Stimulated activated CD8-positive, alpha-beta memory T cell treated with anti-CD3 and anti-CD28 coated beads, Interleukin-7, amount 100 ng/mL, for 48 hours (primary cell): ENCODE results near the gene CAMSAP3.

Experiments
- DNase-seq, 2 donors: peaks; one replicate each; pipeline ENCODE4 v3.0.0-alpha.2; 2020; ENCODE audit warnings: low read depth in 1 of 2; ENCODE audit errors: extremely low read depth in 1 of 2

CAMSAP3 gene

DNA sequence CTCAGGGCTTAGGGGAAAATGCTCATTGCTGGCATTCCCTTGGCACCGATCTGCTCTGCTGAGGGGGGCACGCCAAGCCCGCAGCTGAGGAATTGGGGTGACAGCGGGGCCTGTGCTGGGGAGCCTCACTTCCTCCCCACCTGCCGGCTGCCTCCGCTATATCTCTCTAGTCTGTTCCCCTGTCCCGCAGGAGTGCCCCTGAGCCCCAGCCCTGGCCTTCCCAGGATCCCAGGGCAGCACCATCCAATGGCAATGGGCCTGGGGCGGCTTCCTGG is 50.7 kb downstream of the CAMSAP3 start:
- DNase-seq = no peak

DNA sequence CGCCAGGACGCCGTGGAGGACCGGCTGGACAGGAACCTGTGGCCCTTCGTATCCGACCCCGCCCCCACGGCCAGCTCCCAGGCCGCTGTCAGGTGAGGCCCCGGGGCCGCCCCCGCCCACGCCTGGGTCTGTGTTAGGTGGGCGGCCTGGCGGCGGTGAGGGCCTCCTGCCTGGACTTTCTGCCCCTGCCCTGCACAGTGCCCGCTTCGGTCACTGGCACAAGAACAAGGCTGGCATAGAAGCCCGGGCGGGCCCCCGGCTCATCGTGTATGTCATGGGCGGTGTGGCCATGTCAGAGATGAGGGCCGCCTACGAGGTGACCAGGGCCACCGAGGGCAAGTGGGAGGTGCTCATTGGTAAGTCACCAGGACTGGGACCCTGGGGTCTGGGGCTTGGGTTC is 51.5 kb downstream of the CAMSAP3 start:
- no peak for DNase-seq

GRCh38 chr19:7648265-7649014 is 52.8 kb downstream of the CAMSAP3 start:
- no peak for DNase-seq

GRCh38 chr19:7650148-7650547 is 54.5 kb downstream of the CAMSAP3 start:
- no peak for DNase-seq

DNA sequence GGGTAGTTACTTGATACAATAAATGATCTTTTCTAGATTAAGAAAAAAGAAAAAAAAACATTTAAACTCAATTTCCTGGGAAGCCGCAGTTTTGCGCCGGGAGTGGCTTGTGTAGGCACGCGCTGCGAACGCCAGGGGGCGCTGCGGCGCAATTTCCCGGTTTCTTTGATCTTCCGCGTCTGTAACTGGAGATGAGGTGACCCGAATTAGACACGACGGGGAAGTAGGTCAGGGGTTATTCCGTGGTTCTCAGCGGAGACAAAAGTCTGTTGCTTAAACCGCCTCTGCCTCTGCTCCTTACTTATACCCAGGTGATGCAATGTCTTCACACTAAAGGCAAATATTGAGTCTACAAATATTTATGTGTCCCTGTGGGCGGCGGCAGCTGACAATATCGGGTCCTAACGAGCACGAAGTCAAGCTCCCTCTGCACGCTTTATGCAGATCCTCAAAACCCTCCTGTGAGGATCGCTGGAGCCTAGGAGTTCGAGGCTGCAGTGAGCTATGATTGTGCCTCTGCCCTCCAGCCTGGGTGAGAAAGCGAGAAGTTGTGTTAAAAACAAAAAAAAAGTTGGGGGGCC is 56.5 kb downstream of the CAMSAP3 start:
- peak in 1 of 2 donors; percentile 53 for DNase-seq

DNA sequence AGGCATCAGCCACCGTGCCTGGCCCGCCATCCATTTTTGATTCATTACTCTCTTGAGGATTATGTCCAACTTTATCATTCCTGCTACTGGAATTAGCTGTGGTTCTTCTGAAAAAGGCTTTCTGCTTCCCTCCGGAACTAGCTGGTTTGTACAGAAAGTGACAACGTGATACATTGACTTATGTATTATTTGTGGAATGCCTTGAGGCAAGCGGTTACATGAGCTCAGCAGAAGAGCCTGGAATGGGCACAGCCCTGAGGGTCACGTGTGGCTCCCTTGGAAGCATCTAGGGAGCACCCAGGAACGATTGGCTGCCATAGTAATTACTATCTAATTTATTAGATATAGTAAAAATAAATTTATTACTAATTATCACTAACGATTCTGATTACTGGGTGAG is 58.7 kb downstream of the CAMSAP3 start:
- no peak for DNase-seq

DNA sequence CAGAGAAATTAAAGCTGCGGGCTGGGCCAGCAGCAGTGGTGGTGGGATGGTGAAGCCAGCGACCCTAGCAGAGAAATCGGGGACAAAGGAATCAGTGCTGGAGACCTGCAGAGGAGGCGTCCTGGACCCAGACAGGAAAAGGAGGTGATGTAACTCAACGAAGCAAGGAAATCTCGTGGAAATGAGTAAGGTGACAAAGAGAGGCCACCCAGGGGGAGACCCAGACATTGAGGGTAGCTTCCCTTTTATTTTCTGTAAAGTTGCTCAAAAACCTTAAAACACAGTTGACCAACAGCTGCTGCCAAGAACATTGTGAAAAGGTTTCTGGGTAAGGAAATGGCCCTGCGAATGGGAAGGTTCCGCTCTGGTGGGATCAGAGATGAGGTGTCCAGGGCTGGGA is 59.9 kb downstream of the CAMSAP3 start:
- DNase-seq = no peak

DNA sequence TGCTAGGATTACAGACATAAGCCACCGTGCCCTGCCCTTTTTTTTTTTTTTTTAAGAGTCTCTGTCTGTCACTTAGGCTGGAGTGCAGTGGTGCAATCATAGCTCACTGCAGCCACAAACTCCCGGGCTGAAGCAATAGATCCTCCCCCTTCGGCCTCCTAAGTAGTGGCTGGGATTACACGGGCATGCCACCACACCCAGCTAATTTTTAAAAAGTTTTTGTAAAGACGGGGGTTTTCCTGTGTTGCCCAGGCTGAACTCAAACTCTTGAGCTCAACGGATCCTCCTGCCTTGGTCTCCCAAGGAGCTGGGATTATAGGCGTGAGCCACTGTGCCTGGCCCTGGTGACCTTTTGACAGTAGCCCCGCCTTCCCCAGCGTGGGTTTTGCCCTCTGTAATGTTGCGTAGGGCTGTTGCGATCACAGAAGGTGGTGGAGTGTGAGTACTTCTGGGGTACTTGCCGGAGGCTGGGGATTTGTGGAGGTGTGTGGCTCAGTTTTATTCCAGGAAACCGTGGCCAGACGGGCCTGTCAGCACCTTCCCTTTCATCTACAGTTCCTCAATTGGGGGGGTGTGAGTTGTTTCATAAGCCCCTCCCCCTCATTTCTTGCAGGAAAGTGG is 61.6 kb downstream of the CAMSAP3 start:
- DNase-seq = peak in 1 of 2 donors; percentile 51

- peak in 1 of 2 donors; percentile 35 for DNase-seq
These were observed 62.6 kb downstream of the CAMSAP3 start for GRCh38 chr19:7658219-7658686.

- no peak for DNase-seq
These were observed 66.3 kb downstream of the CAMSAP3 start for GRCh38 chr19:7661744-7662538.

- DNase-seq = no peak
These were observed 67.0 kb downstream of the CAMSAP3 start for GRCh38 chr19:7662657-7663056.

GRCh38 chr19:7663706-7664105 is 68.0 kb downstream of the CAMSAP3 start:
- DNase-seq = no peak

DNA sequence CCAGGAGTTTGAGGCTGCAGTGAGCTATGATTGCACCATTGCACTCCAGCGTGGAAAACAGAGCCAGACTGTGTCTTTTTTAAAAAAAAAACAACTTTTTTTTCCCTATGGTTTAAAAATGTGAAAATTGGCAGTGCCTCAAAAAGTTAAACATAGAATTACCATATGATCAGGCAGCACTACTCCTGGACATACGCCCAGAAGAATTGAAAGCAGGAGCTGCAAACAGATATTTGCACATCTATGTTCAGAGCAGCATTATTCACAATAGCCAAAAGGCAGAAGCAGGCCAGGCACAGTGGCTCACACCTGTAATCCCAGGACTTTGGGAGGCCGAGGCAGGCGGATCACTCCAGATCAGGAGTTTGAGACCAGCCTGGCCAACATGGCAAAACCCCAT is 69.4 kb downstream of the CAMSAP3 start:
- DNase-seq = no peak
